GM21825 (cell line): Measurements from ENCODE around the gene CD8B.
"Not testable (repeated sequence)": the region's sequence is repeated elsewhere in the genome, so short reads cannot be mapped to it uniquely, and the experiment has no call there.

Source experiments
- ATAC-seq: cut with Tn5 transposase; IDR thresholded peaks from one replicate; pipeline ENCODE4 v1.9.1; 2021; ENCODE audit warnings: mild to moderate bottlenecking, moderate library complexity; ENCODE audit not compliant: unreplicated experiment

CD8B gene

GRCh38 chr2:86836915-86837695 is 24.6 kb downstream of the CD8B start:
- not testable (repeated sequence) for ATAC-seq

DNA sequence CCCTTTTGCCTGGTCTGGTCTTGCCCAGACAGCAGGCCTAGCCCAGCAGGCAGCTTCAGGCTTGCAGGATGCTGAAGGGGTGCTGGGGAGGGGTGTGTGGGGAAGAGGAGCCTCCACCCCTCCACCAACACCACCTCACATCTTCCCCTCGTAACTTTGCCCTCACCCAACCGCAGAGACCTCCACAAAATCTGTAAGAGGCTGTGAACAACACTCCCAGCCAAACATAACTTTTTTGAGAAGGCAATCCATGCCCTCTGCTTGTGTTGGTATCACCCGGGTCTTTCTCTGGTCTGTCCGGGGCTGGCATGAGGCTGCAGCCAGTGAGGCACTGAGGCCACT is 26.2 kb downstream of the CD8B start:
- not testable (repeated sequence) for ATAC-seq

DNA sequence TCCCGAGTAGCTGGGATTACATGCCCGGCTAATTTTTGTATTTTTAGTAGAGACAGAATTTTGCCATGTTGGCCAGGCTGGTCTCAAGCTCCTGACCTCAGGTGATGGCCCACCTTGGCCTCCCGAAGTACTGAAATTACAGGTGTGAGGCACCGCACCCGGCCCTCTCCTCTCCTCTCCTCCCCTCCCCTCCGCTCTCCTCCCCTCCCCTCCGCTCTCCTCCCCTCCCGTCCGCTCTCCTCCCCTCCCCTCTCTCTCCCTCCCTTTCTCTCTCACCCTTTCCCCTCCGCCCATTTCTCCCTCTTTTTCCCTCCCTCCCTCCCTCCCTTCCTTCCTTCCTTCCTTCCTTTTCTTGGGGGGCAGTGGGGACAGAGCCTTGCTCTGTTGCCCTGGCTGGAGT is 28.4 kb downstream of the CD8B start:
- no peak for ATAC-seq

GRCh38 chr2:86832334-86833096 is 29.2 kb downstream of the CD8B start:
- ATAC-seq = no peak

- ATAC-seq = no peak
Measured at GRCh38 chr2:86831537-86831936, 30.1 kb downstream of the CD8B start.

DNA sequence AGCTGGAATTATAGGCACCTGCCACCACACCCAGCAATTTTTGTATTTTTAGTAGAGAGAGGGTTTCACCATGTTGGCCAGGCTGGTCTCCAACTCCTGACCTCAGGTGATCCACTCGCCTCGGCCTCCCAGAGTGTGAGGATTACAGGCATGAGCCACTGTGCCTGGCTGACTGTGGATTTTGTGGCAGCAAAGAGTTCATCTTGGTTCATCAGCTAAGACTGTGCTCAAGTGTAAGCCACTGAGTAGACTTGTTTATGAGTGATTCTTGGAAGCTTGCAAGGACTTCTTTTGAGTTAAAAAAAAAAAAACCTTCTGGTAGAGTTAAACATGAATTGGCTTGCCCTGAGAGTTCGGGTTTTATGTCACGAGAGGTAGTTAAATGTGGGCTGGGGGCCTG is 34.7 kb downstream of the CD8B start:
- ATAC-seq = no peak

- ATAC-seq = no peak
Measured at GRCh38 chr2:86825693-86826381, 35.8 kb downstream of the CD8B start.

DNA sequence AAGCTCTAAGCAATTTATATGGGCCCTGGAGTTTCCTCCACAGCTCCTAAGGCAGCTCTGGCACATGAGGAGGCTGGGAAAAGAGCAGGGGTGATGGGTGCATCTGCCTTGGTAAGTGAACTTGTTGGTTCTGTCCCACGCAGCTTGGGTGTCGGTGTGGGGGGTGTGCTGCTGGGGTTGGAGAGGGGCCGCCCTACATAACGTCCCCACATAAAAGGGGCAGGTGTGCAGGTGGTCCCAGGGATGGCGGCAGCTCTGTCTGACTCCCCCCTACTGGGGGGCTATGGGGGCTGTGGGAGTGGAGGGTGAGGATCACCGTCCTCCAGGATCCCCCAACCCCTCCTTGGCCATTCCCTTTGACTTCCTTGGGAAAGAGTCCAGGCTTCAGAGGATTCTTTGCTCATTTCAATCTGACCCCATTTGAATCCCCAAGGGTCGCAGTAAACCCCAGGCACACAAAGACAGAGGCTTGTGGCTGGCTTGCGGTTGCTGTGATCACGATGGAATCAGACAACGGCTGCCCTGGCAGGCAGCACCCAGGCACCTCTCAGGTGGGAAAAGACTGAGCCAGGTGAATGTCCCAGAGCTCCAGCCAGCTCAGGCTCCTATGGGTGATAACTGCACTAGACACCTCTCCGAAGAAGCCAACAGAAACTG is 36.5 kb downstream of the CD8B start:
- ATAC-seq = no peak

DNA sequence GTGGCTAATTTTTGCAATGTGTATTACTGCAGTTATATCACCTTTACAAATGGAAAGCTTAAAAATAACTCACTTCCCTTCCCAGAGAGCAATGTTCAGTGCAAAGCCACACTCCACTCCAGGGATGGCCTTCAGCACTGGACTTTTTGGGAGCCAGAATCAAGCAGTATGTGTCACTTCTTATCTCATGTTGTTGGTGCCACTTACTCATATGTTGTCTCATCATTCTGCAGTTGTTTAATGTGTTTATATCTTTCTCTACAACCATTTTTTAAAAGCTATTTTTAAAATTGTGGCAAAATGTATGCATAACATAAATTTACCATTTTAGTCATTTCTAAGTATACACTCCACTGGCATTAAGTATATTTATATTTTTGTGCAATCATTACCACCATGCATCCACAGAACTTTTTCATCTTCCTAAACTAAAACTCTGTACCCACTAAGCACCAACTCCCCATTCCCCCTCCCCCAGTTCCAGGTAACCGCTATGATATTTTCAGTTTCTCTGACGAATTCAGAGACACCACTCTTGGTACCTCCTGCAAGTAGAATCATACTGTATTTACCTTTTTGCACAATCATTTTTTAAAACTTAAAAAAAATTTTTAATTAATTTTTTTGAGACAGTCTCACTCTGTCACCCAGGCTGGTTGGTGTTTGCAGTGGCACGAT is 38.9 kb downstream of the CD8B start:
- no peak for ATAC-seq

GRCh38 chr2:86821842-86822241 is 39.8 kb downstream of the CD8B start:
- ATAC-seq = no peak

- no peak for ATAC-seq
Measured at GRCh38 chr2:86821306-86821705, 40.4 kb downstream of the CD8B start.

DNA sequence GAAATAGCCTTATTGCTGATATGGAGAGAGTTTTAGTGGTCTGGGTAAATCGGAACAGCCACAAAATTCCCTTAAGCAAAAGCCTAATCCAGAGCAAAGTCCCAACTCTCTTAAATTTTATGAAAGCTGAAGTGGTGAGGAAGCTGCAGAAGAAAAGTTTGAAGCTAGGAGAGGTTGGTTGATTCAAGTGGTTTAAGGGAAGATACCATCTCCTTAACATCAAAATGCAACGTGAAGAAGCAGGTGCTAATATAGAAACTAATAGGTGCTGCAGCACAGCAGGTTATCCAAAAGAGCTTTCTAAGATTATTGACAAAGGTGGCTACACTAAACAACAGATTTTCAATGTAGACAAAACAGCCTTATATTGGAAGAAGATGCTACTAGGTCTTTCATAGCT is 42.7 kb downstream of the CD8B start:
- no peak for ATAC-seq

GRCh38 chr2:86818114-86818801 is 43.4 kb downstream of the CD8B start:
- no peak for ATAC-seq

- no peak for ATAC-seq
Measured at GRCh38 chr2:86815611-86816010, 46.1 kb downstream of the CD8B start.

- no peak for ATAC-seq
Measured at GRCh38 chr2:86809481-86810121, 52.1 kb downstream of the CD8B start.

DNA sequence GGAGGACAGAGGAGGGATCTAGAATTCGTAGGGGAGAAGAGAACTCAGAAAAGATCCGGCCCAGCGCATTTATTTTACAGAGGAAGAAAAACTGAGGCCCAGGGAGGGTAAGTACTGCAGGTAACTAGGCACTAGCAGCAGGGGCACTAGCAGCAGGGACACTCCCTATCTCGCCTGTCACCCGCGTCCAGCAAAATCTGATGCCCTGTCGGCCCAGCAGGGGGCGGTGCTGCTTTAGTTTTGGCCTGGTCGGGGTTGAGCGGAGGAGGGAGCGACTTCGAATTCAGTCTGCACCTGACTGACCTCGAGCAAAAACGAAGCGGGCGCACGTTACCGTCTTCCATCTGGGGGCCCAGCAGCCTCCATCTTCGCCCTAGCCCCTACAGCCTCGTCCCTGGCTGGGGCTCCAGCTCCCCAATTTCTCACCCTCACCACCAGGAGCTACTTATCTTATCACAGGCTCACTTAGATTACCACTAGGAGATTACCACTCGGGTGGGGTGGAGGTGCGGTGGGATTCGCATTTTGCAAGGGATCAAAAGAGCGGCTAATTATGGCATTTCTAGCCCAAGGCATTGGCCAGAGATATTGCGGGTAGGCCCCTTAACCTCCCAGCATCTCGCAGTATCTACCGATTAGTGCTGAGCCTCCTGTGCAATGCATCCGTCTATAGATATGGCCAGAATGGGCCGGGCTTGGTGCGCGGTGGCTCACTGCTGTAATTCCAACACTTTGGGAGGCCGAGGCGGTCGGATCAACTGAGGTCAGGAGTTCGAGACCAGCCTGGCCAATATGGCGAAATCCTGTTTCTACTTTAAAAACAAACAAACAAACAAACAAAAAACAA is 53.1 kb downstream of the CD8B start:
- peak; percentile 96 for ATAC-seq

- no peak for ATAC-seq
Measured at GRCh38 chr2:86807468-86808275, 54.0 kb downstream of the CD8B start.

GRCh38 chr2:86807133-86807467 is 54.6 kb downstream of the CD8B start:
- no peak for ATAC-seq
